ENCODE results near the gene KCNG1. TPM values are rescaled to one million over a fixed set of nuclear protein-coding genes. Genes with fewer than 3 reads are reported as not detected.

Gene KCNG1
- total and polyA plus RNA-seq, 5 experiments from 2014 or later, result 1.8 to 2.3 TPM; not detected in 3

GRCh38 chr20:51029963-51030920 lies 7.3 kb upstream of the KCNG1 start:
- no peaks in the 10 kb centered on the region for H3K4me1 Mint-ChIP-seq
- H3K36me3 Mint-ChIP-seq, result no peaks in the 10 kb centered on the region
- no peak for ATAC-seq
- no peak overlapping the region for H3K27ac Mint-ChIP-seq
- H3K4me3 Mint-ChIP-seq, result no peak overlapping the region
- POLR2A ChIA-PET, result no interaction called here
- H3K9me3 Mint-ChIP-seq, result peaks cover 0 to 3% (median 0%) of the 10 kb centered on the region in 9 donors
- DNase-seq, result no peak
- H3K27me3 Mint-ChIP-seq, result peaks cover 41 to 73% (median 55%) of the 10 kb centered on the region in 5 donors

GRCh38 chr20:51029556-51029955 lies 6.6 kb upstream of the KCNG1 start:
- no peak overlapping the region for H3K27ac Mint-ChIP-seq
- ATAC-seq (no peak), DNase-seq (no peak)
- POLR2A ChIA-PET, result no interaction called here
- H3K27me3 Mint-ChIP-seq, result peaks cover 43 to 78% (median 55%) of the 10 kb centered on the region in 5 donors
- no peak overlapping the region for H3K4me3 Mint-ChIP-seq
- peaks cover 0 to 3% (median 0%) of the 10 kb centered on the region in 9 donors for H3K9me3 Mint-ChIP-seq
- no peaks in the 10 kb centered on the region for H3K36me3 Mint-ChIP-seq
- H3K4me1 Mint-ChIP-seq, result no peaks in the 10 kb centered on the region

GRCh38 chr20:51028616-51029212 lies 5.8 kb upstream of the KCNG1 start:
- H3K9me3 Mint-ChIP-seq, result peaks cover 0 to 3% (median 0%) of the 10 kb centered on the region in 9 donors
- ATAC-seq (no peak), DNase-seq (no peak)
- H3K27me3 Mint-ChIP-seq, result peaks cover 44 to 87% (median 63%) of the 10 kb centered on the region in 5 donors
- POLR2A ChIA-PET, result no interaction called here
- peaks cover 2 to 6% (median 3%) of the 10 kb centered on the region in 4 donors for H3K4me1 Mint-ChIP-seq
- no peaks in the 10 kb centered on the region for H3K36me3 Mint-ChIP-seq
- no peak overlapping the region for H3K27ac Mint-ChIP-seq
- H3K4me3 Mint-ChIP-seq, result no peak overlapping the region

GRCh38 chr20:51027035-51027795 lies 4.3 kb upstream of the KCNG1 start:
- POLR2A ChIA-PET, result interaction anchor here (0.7 kb wide), 1 partner anchor 296 kb away, joined by 5 read pairs; no protein-coding TSS in a partner anchor
- Mint-ChIP-seq H3K36me3 (no peaks in the 10 kb centered on the region), H3K4me1 (peaks cover 7 to 10% (median 9%) of the 10 kb centered on the region in 4 donors), H3K27me3 (peaks cover 39 to 88% (median 60%) of the 10 kb centered on the region in 5 donors), H3K9me3 (no peaks in the 10 kb centered on the region), H3K4me3 (no peak overlapping the region), H3K27ac (no peak overlapping the region)
- ATAC-seq (no peak), DNase-seq (no peak)

- no peak overlapping the region for H3K4me3 Mint-ChIP-seq
- no peaks in the 10 kb centered on the region for H3K36me3 Mint-ChIP-seq
- H3K9me3 Mint-ChIP-seq, result no peaks in the 10 kb centered on the region
- DNase-seq (no peak), ATAC-seq (no peak)
- peaks cover 9 to 13% (median 11%) of the 10 kb centered on the region in 4 donors for H3K4me1 Mint-ChIP-seq
- POLR2A ChIA-PET, result no interaction called here
- peak overlapping the region in 1 of 10 donors; percentile 80 for H3K27ac Mint-ChIP-seq
- H3K27me3 Mint-ChIP-seq, result peaks cover 36 to 88% (median 60%) of the 10 kb centered on the region in 5 donors
These were observed 3.4 kb upstream of the KCNG1 start for GRCh38 chr20:51026269-51026668.

- peak overlapping the region in 1 of 10 donors; percentile 34 for H3K4me3 Mint-ChIP-seq
- peak in 1 of 10 donors; percentile 11 for DNase-seq
- POLR2A ChIA-PET, result interaction anchor here (0.7 kb wide), 1 partner anchor 52 kb away, joined by 3 read pairs; no protein-coding TSS in a partner anchor
- no peak for ATAC-seq
- H3K27ac Mint-ChIP-seq, result no peak overlapping the region
- peaks cover 28 to 84% (median 57%) of the 10 kb centered on the region in 5 donors for H3K27me3 Mint-ChIP-seq
- no peaks in the 10 kb centered on the region for H3K36me3 Mint-ChIP-seq
- peaks cover 9 to 13% (median 11%) of the 10 kb centered on the region in 4 donors for H3K4me1 Mint-ChIP-seq
- H3K9me3 Mint-ChIP-seq, result no peaks in the 10 kb centered on the region
These were observed 1.9 kb upstream of the KCNG1 start for GRCh38 chr20:51024761-51025160.

- DNase-seq, result no peak
- H3K4me3 Mint-ChIP-seq, result peak overlapping the region; percentile 29 to 80 (median 66)
- no peaks in the 10 kb centered on the region for H3K36me3 Mint-ChIP-seq
- peaks cover 9 to 13% (median 11%) of the 10 kb centered on the region in 4 donors for H3K4me1 Mint-ChIP-seq
- H3K27ac Mint-ChIP-seq, result peak overlapping the region in 1 of 10 donors; percentile 24
- H3K27me3 Mint-ChIP-seq, result peaks cover 23 to 84% (median 57%) of the 10 kb centered on the region in 5 donors
- POLR2A ChIA-PET, result no interaction called here
- ATAC-seq, result no peak
- no peaks in the 10 kb centered on the region for H3K9me3 Mint-ChIP-seq
These were observed 779 bp upstream of the KCNG1 start for GRCh38 chr20:51023617-51024155.

GRCh38 chr20:51022227-51022802 lies 592 bp downstream of the KCNG1 start:
- POLR2A ChIA-PET, result interaction anchor here (0.8 kb wide), 1 partner anchor 737 kb away, joined by 3 read pairs; no protein-coding TSS in a partner anchor
- no peak overlapping the region for H3K27ac Mint-ChIP-seq
- ATAC-seq, result no peak
- peaks cover 9 to 13% (median 11%) of the 10 kb centered on the region in 4 donors for H3K4me1 Mint-ChIP-seq
- peak overlapping the region in 8 of 10 donors; percentile 7 to 69 (median 48) for H3K4me3 Mint-ChIP-seq
- peaks cover 19 to 75% (median 55%) of the 10 kb centered on the region in 5 donors for H3K27me3 Mint-ChIP-seq
- H3K36me3 Mint-ChIP-seq, result no peaks in the 10 kb centered on the region
- H3K9me3 Mint-ChIP-seq, result no peaks in the 10 kb centered on the region
- no peak for DNase-seq

GRCh38 chr20:51021067-51022025 lies 1.6 kb downstream of the KCNG1 start:
- DNase-seq, result no peak
- Mint-ChIP-seq H3K4me1 (peaks cover 9 to 13% (median 11%) of the 10 kb centered on the region in 4 donors), H3K27me3 (peaks cover 20 to 70% (median 54%) of the 10 kb centered on the region in 5 donors), H3K27ac (no peak overlapping the region), H3K9me3 (no peaks in the 10 kb centered on the region), H3K36me3 (no peaks in the 10 kb centered on the region), H3K4me3 (peak overlapping the region in 5 of 10 donors; percentile 10 to 65 (median 64))
- no peak for ATAC-seq
- POLR2A ChIA-PET, result interaction anchor here (0.8 kb wide), 1 partner anchor 736 kb away, joined by 3 read pairs; no protein-coding TSS in a partner anchor

GRCh38 chr20:51020657-51021056 lies 2.2 kb downstream of the KCNG1 start:
- ATAC-seq, result no peak
- H3K36me3 Mint-ChIP-seq, result no peaks in the 10 kb centered on the region

More at GRCh38 chr20:51020657-51021056, 2.2 kb downstream of the KCNG1 start:
- peaks cover 18 to 69% (median 52%) of the 10 kb centered on the region in 5 donors for H3K27me3 Mint-ChIP-seq
- POLR2A ChIA-PET, result no interaction called here
- no peak overlapping the region for H3K4me3 Mint-ChIP-seq
- no peak for DNase-seq
- H3K4me1 Mint-ChIP-seq, result peaks cover 9 to 13% (median 11%) of the 10 kb centered on the region in 4 donors
- H3K9me3 Mint-ChIP-seq, result no peaks in the 10 kb centered on the region
- H3K27ac Mint-ChIP-seq, result no peak overlapping the region

All from naive thymus-derived CD8-positive, alpha-beta T cell (primary cell).